Activated CD4-positive, alpha-beta T cell treated with anti-CD3 and anti-CD28 coated beads, Interleukin-2, amount 10 ng/mL, durations not matched to agents 7 days and 5 days (primary cell): ENCODE results near the gene TCEAL3. TPM values are rescaled to one million over a fixed set of nuclear protein-coding genes. Genes with fewer than 3 reads are reported as not detected.
"Not testable (repeated sequence)": the region's sequence is repeated elsewhere in the genome, so short reads cannot be mapped to it uniquely, and the experiment has no call there.

ENCODE experiments used
- CTCF ChIA-PET: fragments of 350-600 bp; sonication (Branson Sonifier 250); formaldehyde crosslinking; loops from one replicate; lab custom pipeline; 2021; ENCODE audit warnings: antibody characterized with exemption; lab: Charles Lee
- POLR2A ChIA-PET: fragments of 350-600 bp; sonication (Branson Sonifier 250); formaldehyde crosslinking; loops from one replicate; lab custom pipeline; 2021; ENCODE audit warnings: antibody characterized with exemption; lab: Charles Lee
- DNase-seq: peaks from one replicate; pipeline ENCODE4 v3.0.0-alpha.2; 2020
- H3K27ac Mint-ChIP-seq: one replicate; pipeline ENCODE4 v1.8.0; 2021; ENCODE audit warnings: mild to moderate bottlenecking, moderate library complexity, mixed read lengths
- H3K27me3 Mint-ChIP-seq: one replicate; pipeline ENCODE4 v1.8.0; 2021; ENCODE audit warnings: mixed read lengths
- H3K36me3 Mint-ChIP-seq: one replicate; pipeline ENCODE4 v1.8.0; 2021; ENCODE audit warnings: low read depth, mixed read lengths
- H3K4me1 Mint-ChIP-seq: one replicate; pipeline ENCODE4 v1.8.0; 2021; ENCODE audit warnings: mixed read lengths
- H3K4me3 Mint-ChIP-seq: one replicate; pipeline ENCODE4 v1.8.0; 2021; ENCODE audit warnings: mild to moderate bottlenecking, moderate library complexity, mixed read lengths
- H3K9me3 Mint-ChIP-seq: one replicate; pipeline ENCODE4 v1.8.0; 2021; ENCODE audit warnings: mixed read lengths
- total RNA-seq, 2 experiments: library from RNA; stranded (reverse); gene quantifications; one replicate each; pipeline ENCODE4 v1.2.3, GENCODE V29; 2021

Gene TCEAL3
- total RNA-seq, 2 experiments from 2014 or later, result 2.1 to 4.0 TPM

DNA sequence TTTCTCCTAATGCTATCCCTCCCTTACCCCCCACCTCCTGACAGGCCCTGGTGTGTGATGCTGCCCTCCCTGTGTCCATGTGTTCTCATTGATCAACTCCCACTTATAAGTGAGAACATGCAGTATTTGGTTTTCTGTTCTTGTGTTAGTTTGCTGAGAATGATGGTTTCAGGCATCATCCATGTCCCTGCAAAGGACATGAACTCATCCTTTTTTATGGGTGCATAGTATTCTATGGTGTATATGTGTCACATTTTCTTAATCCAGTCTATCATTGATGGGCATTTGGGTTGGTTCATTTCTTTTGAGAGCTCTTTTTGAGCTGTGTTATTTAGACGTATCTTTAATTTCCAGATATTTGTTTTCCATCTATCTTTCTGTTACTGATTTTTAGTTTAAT lies 15.5 kb upstream of the TCEAL3 start:
- H3K9me3 Mint-ChIP-seq, CTCF ChIA-PET, DNase-seq, H3K27me3 Mint-ChIP-seq, H3K4me3 Mint-ChIP-seq, H3K36me3 Mint-ChIP-seq, POLR2A ChIA-PET, H3K27ac Mint-ChIP-seq, H3K4me1 Mint-ChIP-seq: not testable (repeated sequence)

DNA sequence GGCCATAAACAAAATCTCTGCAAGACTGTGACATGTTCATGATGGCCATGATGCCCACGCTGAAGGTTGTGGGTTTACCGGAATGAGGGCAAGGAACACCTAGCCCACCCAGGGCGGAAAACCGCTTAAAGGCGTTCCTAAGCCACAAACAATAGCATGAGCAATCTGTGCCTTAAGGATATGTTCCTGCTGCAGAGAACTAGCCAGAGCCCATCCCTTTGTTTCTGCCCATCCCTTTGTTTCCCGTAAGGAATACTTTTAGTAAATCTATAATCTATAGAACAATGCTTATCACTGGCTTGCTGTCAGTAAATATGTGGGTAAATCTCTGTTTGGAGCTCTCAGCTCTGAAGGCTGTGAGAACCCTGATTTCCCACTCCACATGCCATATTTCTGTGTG lies 12.6 kb upstream of the TCEAL3 start:
- CTCF ChIA-PET, result interaction anchor here (1.5 kb wide), 1 partner anchor 10 kb away, joined by 5 read pairs; no protein-coding TSS in a partner anchor
- H3K4me1 Mint-ChIP-seq, POLR2A ChIA-PET, H3K27me3 Mint-ChIP-seq, H3K4me3 Mint-ChIP-seq, H3K36me3 Mint-ChIP-seq, DNase-seq, H3K9me3 Mint-ChIP-seq, H3K27ac Mint-ChIP-seq: not testable (repeated sequence)

DNA sequence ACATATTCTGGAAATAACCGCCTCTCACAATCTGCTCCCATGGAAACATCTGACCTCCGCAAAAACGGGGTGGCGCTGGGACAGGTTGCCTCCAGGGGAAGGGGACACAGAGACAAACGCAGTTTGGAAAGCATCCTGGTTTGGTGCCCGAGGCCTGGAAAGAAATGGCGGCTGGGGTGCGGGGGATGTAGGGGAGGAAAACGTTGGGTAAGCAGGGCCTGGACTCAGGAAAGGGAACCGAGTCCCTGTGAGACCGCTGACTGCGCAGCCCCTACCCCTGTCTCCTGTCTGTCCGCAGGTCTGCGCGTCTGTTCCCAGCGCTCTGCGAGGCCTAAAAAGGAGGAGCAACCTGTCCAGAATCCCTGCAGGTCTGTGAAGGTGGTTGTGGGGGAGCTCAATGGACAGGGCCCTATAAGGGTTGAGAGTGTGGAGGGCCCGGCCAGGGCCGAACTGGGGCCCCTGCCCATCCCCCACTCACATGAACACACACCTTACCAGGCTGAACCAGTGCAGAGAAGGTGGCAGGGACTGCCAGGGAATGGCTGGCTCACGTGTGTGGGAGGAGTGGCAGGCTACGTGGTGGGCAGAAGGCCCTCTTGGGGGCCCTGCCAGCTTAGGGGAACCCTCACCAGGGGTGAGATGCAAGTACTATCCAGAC lies 672 bp downstream of the TCEAL3 start:
- Mint-ChIP-seq H3K4me1 (peaks cover 7% of the 10 kb centered on the region), H3K4me3 (peak overlapping the region; percentile 73), H3K36me3 (peaks cover 1% of the 10 kb centered on the region), H3K9me3 (no peaks in the 10 kb centered on the region), H3K27ac (no peak overlapping the region), H3K27me3 (peaks cover 12% of the 10 kb centered on the region)
- ChIA-PET POLR2A (no interaction called here), CTCF (no interaction called here)
- DNase-seq, result no peak

- no peak overlapping the region for H3K4me3 Mint-ChIP-seq
- POLR2A ChIA-PET, result no interaction called here
- H3K27me3 Mint-ChIP-seq, result peaks cover 12% of the 10 kb centered on the region
- no peaks in the 10 kb centered on the region for H3K9me3 Mint-ChIP-seq
- CTCF ChIA-PET, result no interaction called here
- H3K4me1 Mint-ChIP-seq, result peaks cover 7% of the 10 kb centered on the region
- H3K27ac Mint-ChIP-seq, result no peak overlapping the region
- peaks cover 1% of the 10 kb centered on the region for H3K36me3 Mint-ChIP-seq
- no peak for DNase-seq
Measured at GRCh38 chrX:103610282-103610681, 2.5 kb downstream of the TCEAL3 start.

- H3K4me3 Mint-ChIP-seq, result no peak overlapping the region
- POLR2A ChIA-PET, result no interaction called here
- no peaks in the 10 kb centered on the region for H3K4me1 Mint-ChIP-seq
- H3K36me3 Mint-ChIP-seq, result peaks cover 1% of the 10 kb centered on the region
- H3K27ac Mint-ChIP-seq, result no peak overlapping the region
- H3K27me3 Mint-ChIP-seq, result no peaks in the 10 kb centered on the region
- DNase-seq, result no peak
- CTCF ChIA-PET, result no interaction called here
- no peaks in the 10 kb centered on the region for H3K9me3 Mint-ChIP-seq
Measured at GRCh38 chrX:103613362-103613890, 5.7 kb downstream of the TCEAL3 start.

DNA sequence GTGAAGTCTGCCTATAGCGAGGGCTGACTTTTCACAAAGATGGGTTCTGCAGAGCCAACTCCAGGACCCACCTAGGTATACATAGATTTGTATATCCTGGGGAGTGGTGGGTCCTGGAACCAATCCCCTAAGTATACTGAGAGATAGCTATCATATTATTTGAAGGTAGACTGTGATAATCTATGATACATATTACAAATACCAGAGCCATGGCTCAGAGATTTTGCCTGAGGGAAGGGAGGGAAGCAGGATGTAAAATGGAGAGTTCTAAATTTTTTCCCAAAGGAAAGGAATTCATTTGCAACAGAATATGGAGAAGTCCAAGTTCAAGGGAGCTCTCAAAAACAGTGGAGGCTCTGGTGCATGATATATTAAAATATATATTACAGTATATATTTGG lies 7.2 kb downstream of the TCEAL3 start:
- H3K36me3 Mint-ChIP-seq, result peaks cover 1% of the 10 kb centered on the region
- H3K4me3 Mint-ChIP-seq, result no peak overlapping the region
- no peak overlapping the region for H3K27ac Mint-ChIP-seq
- CTCF ChIA-PET, result interaction anchor here (0.7 kb wide), 1 partner anchor 545 kb away, joined by 3 read pairs; no protein-coding TSS in a partner anchor
- no peaks in the 10 kb centered on the region for H3K9me3 Mint-ChIP-seq
- no peak for DNase-seq
- POLR2A ChIA-PET, result no interaction called here
- H3K27me3 Mint-ChIP-seq, result no peaks in the 10 kb centered on the region
- no peaks in the 10 kb centered on the region for H3K4me1 Mint-ChIP-seq

- ChIA-PET CTCF (no interaction called here), POLR2A (no interaction called here)
- no peak overlapping the region for H3K27ac Mint-ChIP-seq
- DNase-seq, result no peak
- H3K36me3 Mint-ChIP-seq, result no peaks in the 10 kb centered on the region
- H3K4me3 Mint-ChIP-seq, result no peak overlapping the region
- no peaks in the 10 kb centered on the region for H3K4me1 Mint-ChIP-seq
- no peaks in the 10 kb centered on the region for H3K9me3 Mint-ChIP-seq
- H3K27me3 Mint-ChIP-seq, result no peaks in the 10 kb centered on the region
Measured at GRCh38 chrX:103615781-103616371, 8.1 kb downstream of the TCEAL3 start.

DNA sequence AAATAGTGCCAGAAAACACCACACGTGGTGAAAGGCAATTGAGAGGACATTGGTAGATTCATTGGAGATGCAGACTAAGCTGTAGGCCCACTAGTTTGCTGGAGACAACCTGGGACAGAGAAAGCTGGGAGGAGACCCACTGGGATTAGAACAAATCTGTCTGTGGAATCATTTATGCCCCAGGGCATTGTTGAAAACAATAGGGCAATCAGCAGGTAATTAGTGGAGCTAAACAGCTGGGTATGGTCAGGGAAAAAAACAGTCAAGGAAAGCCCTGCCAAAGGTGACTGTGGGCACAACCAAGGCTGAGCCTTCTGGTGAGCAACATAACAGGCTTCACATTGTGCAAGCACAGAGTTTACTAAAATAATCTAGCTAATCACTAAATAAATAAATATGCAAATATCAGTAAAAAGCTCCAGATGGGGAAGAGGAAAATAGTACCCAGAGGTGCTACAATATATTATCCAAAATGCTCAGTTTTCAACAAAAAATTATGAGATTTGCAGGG lies 9.0 kb downstream of the TCEAL3 start:
- no peaks in the 10 kb centered on the region for H3K36me3 Mint-ChIP-seq
- H3K27ac Mint-ChIP-seq, result no peak overlapping the region
- ChIA-PET CTCF (interaction anchor here (0.6 kb wide), 1 partner anchor 664 kb away, joined by 3 read pairs; no protein-coding TSS in a partner anchor), POLR2A (no interaction called here)
- H3K4me3 Mint-ChIP-seq, result no peak overlapping the region
- H3K4me1 Mint-ChIP-seq, result no peaks in the 10 kb centered on the region
- H3K9me3 Mint-ChIP-seq, result no peaks in the 10 kb centered on the region
- no peak for DNase-seq
- no peaks in the 10 kb centered on the region for H3K27me3 Mint-ChIP-seq

DNA sequence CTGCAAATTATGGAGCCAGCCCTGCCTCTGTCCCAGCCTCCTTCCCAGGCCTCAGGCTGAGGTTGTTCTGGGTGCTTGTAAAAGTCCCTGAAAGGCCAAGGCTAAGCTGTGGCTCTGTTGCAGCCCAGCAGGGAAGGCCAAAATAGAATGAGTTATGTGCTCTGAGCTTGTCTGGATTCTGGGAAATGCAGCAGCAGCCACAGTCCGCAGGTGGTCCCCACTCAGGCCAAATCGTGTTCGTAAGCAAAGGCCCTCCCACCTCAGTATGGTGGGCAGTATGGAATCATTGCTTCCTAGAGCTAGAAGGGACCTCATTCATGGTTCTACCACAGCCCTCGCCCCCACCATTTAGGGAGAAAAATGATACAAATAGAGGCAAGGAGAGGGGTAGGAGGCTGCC lies 16.3 kb downstream of the TCEAL3 start:
- Mint-ChIP-seq H3K9me3 (no peaks in the 10 kb centered on the region), H3K4me3 (no peak overlapping the region), H3K4me1 (peaks cover 8% of the 10 kb centered on the region), H3K27me3 (no peaks in the 10 kb centered on the region), H3K27ac (no peak overlapping the region), H3K36me3 (no peaks in the 10 kb centered on the region)
- DNase-seq, result no peak
- POLR2A ChIA-PET, result no interaction called here
- CTCF ChIA-PET, result no interaction called here

- H3K4me1 Mint-ChIP-seq, result peaks cover 15% of the 10 kb centered on the region
- no peaks in the 10 kb centered on the region for H3K36me3 Mint-ChIP-seq
- H3K9me3 Mint-ChIP-seq, result no peaks in the 10 kb centered on the region
- no peak overlapping the region for H3K27ac Mint-ChIP-seq
- CTCF ChIA-PET, result no interaction called here
- H3K27me3 Mint-ChIP-seq, result no peaks in the 10 kb centered on the region
- no peak overlapping the region for H3K4me3 Mint-ChIP-seq
- DNase-seq, result no peak
- POLR2A ChIA-PET, result no interaction called here
Measured at GRCh38 chrX:103626855-103627254, 19.1 kb downstream of the TCEAL3 start.

GRCh38 chrX:103628386-103629317 lies 20.9 kb downstream of the TCEAL3 start, which contains the start of gene TCEAL1:
Gene TCEAL1, plus strand, starts transcription at chrX:103628975. Its CDS starts 942 bp downstream, at chrX:103629917.
- Mint-ChIP-seq H3K27me3 (no peaks in the 10 kb centered on the region), H3K4me1 (peaks cover 15% of the 10 kb centered on the region), H3K4me3 (peak within 1 kb of the TSS; percentile 82), H3K27ac (peak within 1 kb of the TSS; percentile 77), H3K9me3 (no peaks in the 10 kb centered on the region), H3K36me3 (no peaks in the 10 kb centered on the region)
- CTCF ChIA-PET, result no interaction called here
- DNase-seq, result peak; percentile 43
- POLR2A ChIA-PET, result no interaction called here

DNA sequence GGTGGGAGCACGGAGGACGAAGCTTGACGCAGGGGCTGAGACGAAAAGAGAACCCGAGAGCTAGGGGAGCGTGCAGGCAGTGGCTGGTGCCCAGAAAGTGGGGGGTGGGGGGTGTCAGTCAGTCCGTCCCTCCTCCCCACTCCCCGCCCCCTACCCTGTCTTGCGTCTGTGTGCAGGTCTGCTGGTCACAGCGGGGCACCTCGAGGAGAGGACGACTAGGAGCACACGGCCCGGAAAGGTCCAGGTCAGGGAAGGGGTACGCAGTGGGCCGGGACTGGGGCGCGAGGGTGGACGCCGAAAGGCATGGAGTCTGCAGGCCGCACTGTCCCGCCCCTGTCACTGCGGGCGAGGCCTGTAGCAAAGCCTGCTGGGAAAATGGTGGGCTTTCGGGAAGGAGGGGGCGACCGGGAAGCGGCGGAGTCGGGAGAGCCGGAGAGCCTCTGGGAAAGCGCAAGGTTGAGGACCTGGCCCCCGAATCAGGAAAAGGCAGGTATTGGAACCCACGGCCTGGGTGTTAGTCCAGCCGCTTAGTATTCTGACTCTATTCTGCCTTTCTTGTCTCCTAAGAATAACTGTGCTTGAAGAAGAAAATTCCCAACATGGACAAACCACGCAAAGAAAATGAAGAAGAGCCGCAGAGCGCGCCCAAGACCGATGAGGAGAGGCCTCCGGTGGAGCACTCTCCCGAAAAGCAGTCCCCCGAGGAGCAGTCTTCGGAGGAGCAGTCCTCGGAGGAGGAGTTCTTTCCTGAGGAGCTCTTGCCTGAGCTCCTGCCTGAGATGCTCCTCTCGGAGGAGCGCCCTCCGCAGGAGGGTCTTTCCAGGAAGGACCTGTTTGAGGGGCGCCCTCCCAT lies 21.8 kb downstream of the TCEAL3 start:
- Mint-ChIP-seq H3K9me3 (no peaks in the 10 kb centered on the region), H3K36me3 (no peaks in the 10 kb centered on the region), H3K4me3 (peak overlapping the region; percentile 82), H3K27me3 (no peaks in the 10 kb centered on the region), H3K27ac (peak overlapping the region; percentile 77), H3K4me1 (peaks cover 15% of the 10 kb centered on the region)
- CTCF ChIA-PET, result no interaction called here
- peak; percentile 8 for DNase-seq
- POLR2A ChIA-PET, result no interaction called here
